Body of pancreas (tissue), 4 donors: ENCODE results near the gene EWSR1.

Experiments used
- CTCF ChIP-seq, 7 experiments: fragments of 450-650 bp in 4 of 7; fragments of 200-600 bp in 3 of 7; sonication (generic) in 3 of 7; IDR thresholded peaks; one replicate each; pipeline ENCODE4 v1.5.1; 2016 to 2019; ENCODE audit warnings: antibody characterized with exemption in 7 of 7
- POLR2A ChIP-seq, 3 donors: fragments of 450-650 bp; IDR thresholded peaks; one replicate each; pipeline ENCODE4 v1.6.1; 2016; ENCODE audit warnings: antibody characterized with exemption in 3 of 3, mild to moderate bottlenecking in 2 of 3

GRCh38 chr22:29308791-29309262, 40.8 kb downstream of the EWSR1 start:
- TF ChIP-seq CTCF (IDR thresholded peaks at IDR 0.05) (no peak), POLR2A (IDR thresholded peaks at IDR 0.05) (no peak)
